Activated T-cell treated with anti-CD3 and anti-CD28 coated beads, Interleukin-2, amount 50 U/mL, for 72 hours (primary cell): ENCODE data around the gene TDRD1. TPM values are rescaled to one million over a fixed set of nuclear protein-coding genes. Genes with fewer than 3 reads are reported as not detected.
A peak's percentile ranks its signal among the peaks of the same experiment; 100 is the strongest.

Source experiments
- ATAC-seq, 2 donors: fragments of 150-1000 bp; cut with Tn5 transposase; replicated peaks in 1 of 2; 2 replicates each; pipeline ENCODE4 v1.10.0; 2021; ENCODE audit warnings: moderate library complexity in 2 of 2, mild to moderate bottlenecking in 1 of 2
- DNase-seq, 2 donors: peaks; one replicate each; pipeline ENCODE4 v3.0.0; 2021 to 2022; ENCODE audit warnings: mixed read lengths in 1 of 2
- H3K27ac Mint-ChIP-seq: one replicate; pipeline ENCODE4 v1.8.0; 2022; ENCODE audit warnings: mild to moderate bottlenecking, moderate library complexity, mixed read lengths
- H3K27me3 Mint-ChIP-seq: one replicate; pipeline ENCODE4 v1.8.0; 2022; ENCODE audit warnings: low read depth, mixed read lengths
- H3K36me3 Mint-ChIP-seq, 2 donors: one replicate each; pipeline ENCODE4 v1.8.0; 2022; ENCODE audit warnings: mixed read lengths in 2 of 2, mild to moderate bottlenecking in 1 of 2; ENCODE audit not compliant: insufficient read depth in 2 of 2
- H3K4me1 Mint-ChIP-seq: one replicate; pipeline ENCODE4 v1.8.0; 2022; ENCODE audit warnings: low read depth, mixed read lengths
- H3K4me3 Mint-ChIP-seq, 2 donors: one replicate each; pipeline ENCODE4 v1.8.0; 2022; ENCODE audit warnings: mild to moderate bottlenecking in 2 of 2, mixed read lengths in 2 of 2, moderate library complexity in 2 of 2
- H3K9me3 Mint-ChIP-seq, 2 donors: one replicate each; pipeline ENCODE4 v1.8.0; 2022; ENCODE audit warnings: mixed read lengths in 2 of 2
- total RNA-seq, 2 donors: library from RNA; stranded (reverse); gene quantifications; one replicate each; pipeline ENCODE4 v1.2.3, GENCODE V29; 2022

Gene TDRD1
- total RNA-seq, 2 donors from 2014 or later = 0.07 to 0.09 TPM

DNA sequence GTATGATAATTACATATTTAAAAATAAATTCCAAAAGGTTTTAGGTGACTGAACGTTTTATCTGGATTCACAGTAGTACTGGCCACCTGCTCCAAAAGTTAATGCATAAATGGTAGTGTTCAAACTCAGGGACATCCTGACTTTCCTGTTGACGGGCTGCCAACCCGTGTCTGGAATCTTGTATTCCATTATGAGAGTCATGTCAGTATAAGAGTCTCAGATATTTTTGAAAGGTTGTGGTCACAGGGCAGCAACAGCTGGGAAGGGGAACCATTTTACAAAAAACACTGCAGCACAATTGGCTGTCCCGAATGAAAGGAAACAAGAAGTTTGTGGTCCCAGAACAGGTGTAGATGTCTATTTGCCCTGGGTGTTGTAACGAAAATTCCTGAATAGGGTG lies 2.8 kb downstream of the TDRD1 start:
- H3K4me3 Mint-ChIP-seq = no peak overlapping the region
- no peaks in the 10 kb centered on the region for H3K9me3 Mint-ChIP-seq
- ATAC-seq = no peak

GRCh38 chr10:114183563-114183962 lies 4.4 kb downstream of the TDRD1 start:
- Mint-ChIP-seq H3K4me1 (no peaks in the 10 kb centered on the region), H3K27ac (no peak overlapping the region), H3K36me3 (no peaks in the 10 kb centered on the region), H3K27me3 (no peaks in the 10 kb centered on the region), H3K9me3 (no peaks in the 10 kb centered on the region), H3K4me3 (no peak overlapping the region)
- DNase-seq = no peak
- no peak for ATAC-seq

More for the DNA sequence above, 2.8 kb downstream of the TDRD1 start:
- Mint-ChIP-seq H3K27me3 (no peaks in the 10 kb centered on the region), H3K4me1 (no peaks in the 10 kb centered on the region), H3K27ac (no peak overlapping the region), H3K36me3 (no peaks in the 10 kb centered on the region)
- no peak for DNase-seq

- no peaks in the 10 kb centered on the region for H3K9me3 Mint-ChIP-seq
- no peaks in the 10 kb centered on the region for H3K36me3 Mint-ChIP-seq
- no peaks in the 10 kb centered on the region for H3K27me3 Mint-ChIP-seq
- DNase-seq (no peak), ATAC-seq (no peak)
- no peak overlapping the region for H3K27ac Mint-ChIP-seq
- H3K4me1 Mint-ChIP-seq = no peaks in the 10 kb centered on the region
- H3K4me3 Mint-ChIP-seq = no peak overlapping the region
Observed at GRCh38 chr10:114184276-114184675, 5.1 kb downstream of the TDRD1 start.

- Mint-ChIP-seq H3K36me3 (no peaks in the 10 kb centered on the region), H3K27ac (no peak overlapping the region)
- ATAC-seq = no peak
Observed at GRCh38 chr10:114188001-114188400, 8.8 kb downstream of the TDRD1 start.

GRCh38 chr10:114188900-114189299 lies 9.7 kb downstream of the TDRD1 start:
- H3K27me3 Mint-ChIP-seq = peaks cover 4% of the 10 kb centered on the region
- no peak for ATAC-seq
- DNase-seq = no peak
- no peaks in the 10 kb centered on the region for H3K36me3 Mint-ChIP-seq
- H3K27ac Mint-ChIP-seq = no peak overlapping the region
- no peaks in the 10 kb centered on the region for H3K9me3 Mint-ChIP-seq
- no peak overlapping the region for H3K4me3 Mint-ChIP-seq
- H3K4me1 Mint-ChIP-seq = no peaks in the 10 kb centered on the region

More at GRCh38 chr10:114188001-114188400, 8.8 kb downstream of the TDRD1 start:
- Mint-ChIP-seq H3K4me1 (no peaks in the 10 kb centered on the region), H3K27me3 (no peaks in the 10 kb centered on the region), H3K4me3 (no peak overlapping the region), H3K9me3 (no peaks in the 10 kb centered on the region)
- no peak for DNase-seq

DNA sequence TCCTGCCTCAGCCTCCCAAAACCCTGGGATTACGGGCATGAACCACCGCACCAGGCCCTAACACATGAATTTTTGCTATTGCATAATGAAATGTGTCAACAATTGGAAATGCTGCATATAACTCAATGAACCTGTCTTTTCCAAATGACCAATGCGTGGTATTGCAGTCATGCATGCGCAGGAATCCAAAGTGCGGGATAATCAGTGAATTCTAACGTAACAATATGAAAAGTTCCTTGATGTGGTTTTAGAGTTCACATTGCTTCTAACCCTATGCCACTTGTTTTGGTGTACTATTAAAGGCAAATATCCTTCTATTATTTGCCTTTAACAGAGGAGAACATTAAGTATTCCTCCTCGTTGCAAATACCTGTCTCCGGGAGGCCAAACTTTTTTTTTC lies 10.5 kb downstream of the TDRD1 start:
- Mint-ChIP-seq H3K4me3 (no peak overlapping the region), H3K4me1 (no peaks in the 10 kb centered on the region), H3K36me3 (no peaks in the 10 kb centered on the region), H3K27me3 (peaks cover 5% of the 10 kb centered on the region), H3K9me3 (no peaks in the 10 kb centered on the region), H3K27ac (no peak overlapping the region)
- DNase-seq = no peak
- no peak for ATAC-seq

GRCh38 chr10:114195079-114195478 lies 15.9 kb downstream of the TDRD1 start:
- Mint-ChIP-seq H3K36me3 (no peaks in the 10 kb centered on the region), H3K9me3 (no peaks in the 10 kb centered on the region), H3K27ac (no peak overlapping the region), H3K4me3 (no peak overlapping the region), H3K27me3 (peaks cover 35% of the 10 kb centered on the region), H3K4me1 (peaks cover 13% of the 10 kb centered on the region)
- ATAC-seq (peak; percentile 61 to 72), DNase-seq (no peak)

GRCh38 chr10:114199239-114199638 lies 20.1 kb downstream of the TDRD1 start:
- Mint-ChIP-seq H3K36me3 (no peaks in the 10 kb centered on the region), H3K27ac (no peak overlapping the region), H3K4me3 (no peak overlapping the region), H3K4me1 (peaks cover 13% of the 10 kb centered on the region), H3K9me3 (no peaks in the 10 kb centered on the region), H3K27me3 (peaks cover 52% of the 10 kb centered on the region)
- DNase-seq (no peak), ATAC-seq (no peak)

DNA sequence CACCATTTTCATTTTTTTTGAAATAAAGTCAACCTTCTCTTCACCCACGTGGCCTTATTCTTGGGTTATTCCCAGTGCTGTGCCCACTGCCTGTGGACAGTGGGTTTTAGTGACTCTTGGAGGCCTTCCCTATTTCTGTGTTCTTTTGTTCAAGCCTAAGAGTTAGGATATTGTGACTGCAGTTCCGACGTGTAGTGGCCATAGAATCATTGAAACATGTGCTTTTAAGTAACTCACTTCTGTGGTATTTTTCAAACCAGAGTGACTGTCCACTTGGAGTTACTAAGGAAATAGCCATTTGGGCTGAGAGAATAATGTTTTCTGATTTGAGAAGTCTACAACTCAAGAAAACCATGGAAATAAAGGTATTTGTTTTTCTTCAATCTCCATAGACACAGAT lies 23.7 kb downstream of the TDRD1 start:
- no peaks in the 10 kb centered on the region for H3K36me3 Mint-ChIP-seq
- DNase-seq = no peak
- H3K4me1 Mint-ChIP-seq = no peaks in the 10 kb centered on the region
- H3K9me3 Mint-ChIP-seq = no peaks in the 10 kb centered on the region
- H3K27me3 Mint-ChIP-seq = peaks cover 42% of the 10 kb centered on the region
- H3K4me3 Mint-ChIP-seq = no peak overlapping the region
- no peak for ATAC-seq
- no peak overlapping the region for H3K27ac Mint-ChIP-seq

DNA sequence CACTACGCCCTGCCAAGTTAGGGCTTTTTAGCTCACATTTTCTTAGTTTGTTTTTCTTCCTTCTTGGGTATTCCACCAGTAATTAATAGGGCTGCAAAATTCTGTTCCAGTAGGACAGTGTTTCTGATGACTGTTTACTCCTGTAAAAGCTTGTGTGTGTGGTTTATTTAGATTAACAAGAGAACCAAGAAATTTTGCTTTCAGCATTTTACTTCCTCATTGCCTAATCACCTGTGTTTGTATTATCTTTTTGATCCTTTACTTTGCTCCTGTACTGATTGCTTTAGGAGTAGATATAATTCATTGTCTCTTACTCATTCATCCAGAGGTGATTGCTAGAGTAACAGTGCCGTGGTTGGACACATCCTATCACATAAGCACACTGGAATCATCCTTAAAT lies 27.7 kb downstream of the TDRD1 start:
- H3K27me3 Mint-ChIP-seq = peaks cover 19% of the 10 kb centered on the region
- H3K4me1 Mint-ChIP-seq = no peaks in the 10 kb centered on the region
- H3K27ac Mint-ChIP-seq = no peak overlapping the region
- no peak overlapping the region for H3K4me3 Mint-ChIP-seq
- DNase-seq = no peak
- no peaks in the 10 kb centered on the region for H3K9me3 Mint-ChIP-seq
- no peaks in the 10 kb centered on the region for H3K36me3 Mint-ChIP-seq
- no peak for ATAC-seq

DNA sequence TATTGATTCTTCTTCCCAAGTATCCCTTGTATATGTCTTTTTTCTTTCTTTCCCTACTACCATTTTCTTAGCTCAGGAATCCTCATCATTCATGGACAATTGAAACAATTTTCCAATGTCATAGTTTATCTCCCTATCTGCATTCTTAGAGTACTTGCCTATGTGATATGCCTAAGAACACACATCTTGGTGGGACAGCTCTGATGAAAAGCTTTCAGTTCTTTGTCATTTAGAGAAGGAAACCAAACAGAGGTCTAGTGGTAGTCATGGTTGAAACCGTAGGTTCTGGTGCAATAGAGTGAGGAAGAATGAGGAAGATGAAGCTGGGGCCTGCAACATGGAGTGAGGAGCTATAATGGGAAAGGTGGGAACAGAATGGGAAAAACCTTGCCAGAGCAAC lies 28.2 kb downstream of the TDRD1 start:
- H3K4me3 Mint-ChIP-seq = no peak overlapping the region
- H3K27ac Mint-ChIP-seq = no peak overlapping the region
- H3K36me3 Mint-ChIP-seq = no peaks in the 10 kb centered on the region
- no peaks in the 10 kb centered on the region for H3K9me3 Mint-ChIP-seq
- no peak for DNase-seq
- H3K4me1 Mint-ChIP-seq = no peaks in the 10 kb centered on the region
- ATAC-seq = no peak
- peaks cover 19% of the 10 kb centered on the region for H3K27me3 Mint-ChIP-seq

DNA sequence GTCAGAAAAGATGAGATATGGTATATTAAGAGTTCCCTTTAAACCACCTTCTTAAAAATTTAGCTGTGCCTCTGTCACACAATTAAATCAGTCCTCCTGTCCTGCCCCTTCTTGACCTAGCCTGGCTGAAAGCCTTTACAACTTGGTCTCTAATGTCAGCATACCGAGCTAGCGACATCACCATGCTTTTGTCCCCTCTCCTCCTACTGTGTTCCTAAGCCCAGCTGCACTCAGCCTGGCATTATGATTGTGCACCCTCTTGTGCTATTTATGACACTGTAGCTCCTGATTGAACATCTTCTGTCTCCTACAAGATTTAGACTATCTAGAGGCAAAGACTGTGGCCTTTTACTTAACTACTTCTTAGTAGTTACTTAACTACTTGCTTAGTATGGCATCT lies 29.2 kb downstream of the TDRD1 start:
- DNase-seq = no peak
- no peak overlapping the region for H3K4me3 Mint-ChIP-seq

GRCh38 chr10:114212153-114212552 lies 33.0 kb downstream of the TDRD1 start:
- no peak overlapping the region for H3K27ac Mint-ChIP-seq
- no peak overlapping the region for H3K4me3 Mint-ChIP-seq
- no peaks in the 10 kb centered on the region for H3K36me3 Mint-ChIP-seq
- no peaks in the 10 kb centered on the region for H3K4me1 Mint-ChIP-seq
- no peaks in the 10 kb centered on the region for H3K27me3 Mint-ChIP-seq
- DNase-seq = no peak
- ATAC-seq = no peak
- no peaks in the 10 kb centered on the region for H3K9me3 Mint-ChIP-seq

More for the DNA sequence above, 29.2 kb downstream of the TDRD1 start:
- H3K27me3 Mint-ChIP-seq = peaks cover 12% of the 10 kb centered on the region
- H3K36me3 Mint-ChIP-seq = no peaks in the 10 kb centered on the region
- H3K27ac Mint-ChIP-seq = no peak overlapping the region
- no peaks in the 10 kb centered on the region for H3K9me3 Mint-ChIP-seq
- no peak for ATAC-seq
- H3K4me1 Mint-ChIP-seq = no peaks in the 10 kb centered on the region

GRCh38 chr10:114215033-114215432 lies 35.9 kb downstream of the TDRD1 start:
- Mint-ChIP-seq H3K4me1 (no peaks in the 10 kb centered on the region), H3K36me3 (no peaks in the 10 kb centered on the region), H3K9me3 (no peaks in the 10 kb centered on the region), H3K27me3 (peaks cover 2% of the 10 kb centered on the region), H3K4me3 (no peak overlapping the region), H3K27ac (no peak overlapping the region)
- DNase-seq = no peak
- ATAC-seq = no peak
